ENCODE results near the gene ELL. TPM values are rescaled to one million over a fixed set of nuclear protein-coding genes. Genes with fewer than 3 reads are reported as not detected.

The ELL gene
- total RNA-seq, 1 donor from 2014 or later: 19.2 TPM

- Mint-ChIP-seq H3K4me1 (peaks cover 12% of the 10 kb centered on the region), H3K9me3 (no peaks in the 10 kb centered on the region), H3K4me3 (no peak overlapping the region), H3K27me3 (ENCODE audit: low read depth) (no peaks in the 10 kb centered on the region), H3K27ac (no peak overlapping the region), H3K36me3 (no peaks in the 10 kb centered on the region)
- TF ChIP-seq CTCF (IDR thresholded peaks at IDR 0.05; ENCODE audit: unreplicated experiment): no peak
- no peak for DNase-seq (ENCODE audit: low spot score in 2 of 2, unreplicated experiment in 2 of 2)
Measured at GRCh38 chr19:18502638-18503294, 19.1 kb downstream of the ELL start.

DNA sequence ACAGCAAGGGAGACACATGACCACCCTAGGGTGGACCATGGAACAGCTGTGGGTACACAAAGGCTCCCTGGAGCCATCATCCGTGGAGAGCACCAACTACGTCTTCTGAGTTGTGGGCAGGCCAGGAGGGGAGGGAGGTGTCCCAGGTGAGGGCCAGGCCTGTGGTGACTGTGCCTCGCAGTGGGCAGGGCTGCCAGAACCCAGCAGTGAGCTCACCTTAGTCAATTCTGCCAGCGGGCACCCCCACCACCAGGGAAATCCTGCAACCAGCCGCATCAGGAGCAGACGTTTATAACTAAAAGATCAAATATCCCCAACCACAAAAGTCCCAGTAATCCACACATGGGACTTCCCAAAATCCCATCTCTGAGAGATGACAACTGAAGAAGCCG, 19.6 kb downstream of the ELL start:
- Mint-ChIP-seq H3K27me3 (ENCODE audit: low read depth) (no peaks in the 10 kb centered on the region), H3K4me1 (peaks cover 7% of the 10 kb centered on the region), H3K9me3 (no peaks in the 10 kb centered on the region), H3K36me3 (no peaks in the 10 kb centered on the region), H3K4me3 (no peak overlapping the region), H3K27ac (no peak overlapping the region)
- TF ChIP-seq CTCF (IDR thresholded peaks at IDR 0.05; ENCODE audit: unreplicated experiment): no peak
- DNase-seq (ENCODE audit: low spot score in 2 of 2, unreplicated experiment in 2 of 2): no peak

GRCh38 chr19:18501832-18502231, 20.0 kb downstream of the ELL start:
- Mint-ChIP-seq H3K4me1 (peaks cover 5% of the 10 kb centered on the region), H3K36me3 (no peaks in the 10 kb centered on the region), H3K27me3 (ENCODE audit: low read depth) (no peaks in the 10 kb centered on the region), H3K4me3 (no peak overlapping the region), H3K9me3 (no peaks in the 10 kb centered on the region), H3K27ac (no peak overlapping the region)
- TF ChIP-seq CTCF (IDR thresholded peaks at IDR 0.05; ENCODE audit: unreplicated experiment): no peak
- no peak for DNase-seq (ENCODE audit: low spot score in 2 of 2, unreplicated experiment in 2 of 2)

GRCh38 chr19:18501351-18501750, 20.5 kb downstream of the ELL start:
- Mint-ChIP-seq H3K4me1 (peaks cover 10% of the 10 kb centered on the region), H3K27ac (no peak overlapping the region), H3K9me3 (no peaks in the 10 kb centered on the region), H3K27me3 (ENCODE audit: low read depth) (no peaks in the 10 kb centered on the region), H3K36me3 (no peaks in the 10 kb centered on the region), H3K4me3 (no peak overlapping the region)
- no peak for TF ChIP-seq CTCF (IDR thresholded peaks at IDR 0.05; ENCODE audit: unreplicated experiment)
- no peak for DNase-seq (ENCODE audit: low spot score in 2 of 2, unreplicated experiment in 2 of 2)

GRCh38 chr19:18500799-18501198, 21.1 kb downstream of the ELL start:
- no peak for TF ChIP-seq CTCF (IDR thresholded peaks at IDR 0.05; ENCODE audit: unreplicated experiment)
- no peaks in the 10 kb centered on the region for H3K36me3 Mint-ChIP-seq
- no peak for DNase-seq (ENCODE audit: low spot score in 2 of 2, unreplicated experiment in 2 of 2)
- H3K27ac Mint-ChIP-seq: no peak overlapping the region
- H3K4me3 Mint-ChIP-seq: no peak overlapping the region
- no peaks in the 10 kb centered on the region for H3K9me3 Mint-ChIP-seq
- H3K4me1 Mint-ChIP-seq: peaks cover 15% of the 10 kb centered on the region
- no peaks in the 10 kb centered on the region for H3K27me3 Mint-ChIP-seq (ENCODE audit: low read depth)

GRCh38 chr19:18500376-18500775, 21.5 kb downstream of the ELL start:
- Mint-ChIP-seq H3K27ac (no peak overlapping the region), H3K4me3 (no peak overlapping the region), H3K36me3 (no peaks in the 10 kb centered on the region), H3K4me1 (peaks cover 17% of the 10 kb centered on the region), H3K9me3 (no peaks in the 10 kb centered on the region), H3K27me3 (ENCODE audit: low read depth) (no peaks in the 10 kb centered on the region)
- DNase-seq (ENCODE audit: low spot score in 2 of 2, unreplicated experiment in 2 of 2): no peak
- TF ChIP-seq CTCF (IDR thresholded peaks at IDR 0.05; ENCODE audit: unreplicated experiment): no peak
